RCC 7860 (cell line): ENCODE measurements around the gene GPR31.
A peak's percentile ranks its signal among the peaks of the same experiment; 100 is the strongest.

Source experiments
- DNase-seq: peaks from one replicate; pipeline ENCODE4 v3.0.0-alpha.2; 2015; ENCODE audit warnings: low spot score
- FAIRE-seq: peaks from 2 replicates; lab custom pipeline; 2012; peaks lifted over from hg19 to GRCh38; lab: Jason Lieb, UNC

GPR31 gene

GRCh38 chr6:167141667-167142432, 15.9 kb downstream of the GPR31 start:
- DNase-seq = no peak

GRCh38 chr6:167140589-167141474, 16.9 kb downstream of the GPR31 start:
- no peak for FAIRE-seq
- no peak for DNase-seq

More at GRCh38 chr6:167141667-167142432, 15.9 kb downstream of the GPR31 start:
- no peak for FAIRE-seq

- DNase-seq = no peak
- no peak for FAIRE-seq
These were observed 18.0 kb downstream of the GPR31 start for GRCh38 chr6:167139761-167140160.

- no peak for FAIRE-seq
- DNase-seq = no peak
These were observed 19.9 kb downstream of the GPR31 start for GRCh38 chr6:167137881-167138280.

- no peak for FAIRE-seq
- DNase-seq = no peak
These were observed 20.7 kb downstream of the GPR31 start for GRCh38 chr6:167137081-167137480.

GRCh38 chr6:167136376-167136775, 21.4 kb downstream of the GPR31 start:
- DNase-seq (no peak), FAIRE-seq (no peak)

GRCh38 chr6:167134448-167135328, 23.1 kb downstream of the GPR31 start:
- no peak for FAIRE-seq
- DNase-seq = peak; percentile 33

GRCh38 chr6:167130712-167131684, 26.8 kb downstream of the GPR31 start:
- DNase-seq = peak; percentile 29
- peak; percentile 62 for FAIRE-seq

- no peak for FAIRE-seq
- no peak for DNase-seq
These were observed 27.6 kb downstream of the GPR31 start for GRCh38 chr6:167130008-167130677.

- no peak for DNase-seq
- FAIRE-seq = no peak
These were observed 28.2 kb downstream of the GPR31 start for GRCh38 chr6:167129562-167129961.

GRCh38 chr6:167129159-167129558, 28.6 kb downstream of the GPR31 start:
- DNase-seq (no peak), FAIRE-seq (no peak)

- FAIRE-seq = peak; percentile 94
These were observed 29.8 kb downstream of the GPR31 start for GRCh38 chr6:167127785-167128531.

GRCh38 chr6:167125855-167126349, 31.9 kb downstream of the GPR31 start:
- no peak for DNase-seq
- FAIRE-seq = no peak

More at GRCh38 chr6:167127785-167128531, 29.8 kb downstream of the GPR31 start:
- DNase-seq = peak; percentile 79

GRCh38 chr6:167125410-167125809, 32.4 kb downstream of the GPR31 start:
- FAIRE-seq (no peak), DNase-seq (no peak)

GRCh38 chr6:167124753-167125152, 33.0 kb downstream of the GPR31 start:
- FAIRE-seq = no peak
- DNase-seq = no peak

- no peak for DNase-seq
- no peak for FAIRE-seq
These were observed 34.7 kb downstream of the GPR31 start, which contains the start of gene CCR6 for GRCh38 chr6:167122827-167123657. Gene CCR6 (plus strand): TSS chr6:167123096. CDS start chr6:167136135, 13,039 bp downstream.
